GM23338 (cell line): ENCODE data around the gene PERCC1. TPM values are rescaled to one million over a fixed set of nuclear protein-coding genes. Genes with fewer than 3 reads are reported as not detected.

Experiments
- ATAC-seq: fragments of 200-7000 bp; cut with Tn5 transposase; 3 replicates; pipeline ENCODE4 v1.9.1; 2020
- DNase-seq: peaks from one replicate; pipeline ENCODE4 v3.0.0-alpha.2; 2015; ENCODE audit warnings: low spot score
- H2AFZ ChIP-seq: fragments of 200-600 bp; sonication (generic); 2 replicates; pipeline ENCODE4 v1.8.0; 2016; ENCODE audit warnings: antibody characterized with exemption, mild to moderate bottlenecking, moderate library complexity
- H3F3A ChIP-seq: fragments of 200-600 bp; sonication (generic); replicated peaks from 2 replicates; pipeline ENCODE4 v1.8.0; 2017; ENCODE audit warnings: antibody characterized with exemption, mixed run types, low read depth
- H3K27ac ChIP-seq: fragments of 200-600 bp; sonication (generic); 2 replicates; pipeline ENCODE4 v1.6.1; 2016; ENCODE audit warnings: low read depth
- H3K27me3 ChIP-seq: fragments of 200-600 bp; sonication (generic); 2 replicates; pipeline ENCODE4 v1.8.0; 2016; ENCODE audit warnings: mild to moderate bottlenecking, mixed run types, moderate library complexity; ENCODE audit not compliant: insufficient read depth
- H3K36me3 ChIP-seq: fragments of 200-600 bp; sonication (generic); 2 replicates; pipeline ENCODE4 v1.8.0; 2016; ENCODE audit warnings: mild to moderate bottlenecking; ENCODE audit not compliant: insufficient read depth
- H3K4me1 ChIP-seq: fragments of 200-600 bp; sonication (generic); 2 replicates; pipeline ENCODE4 v1.8.0; 2016; ENCODE audit warnings: mild to moderate bottlenecking, moderate library complexity; ENCODE audit not compliant: insufficient read depth
- H3K4me2 ChIP-seq: fragments of 200-600 bp; sonication (generic); 2 replicates; pipeline ENCODE4 v1.7.1; 2017; ENCODE audit warnings: mixed run types
- H3K4me3 ChIP-seq: fragments of 200-600 bp; sonication (generic); 2 replicates; pipeline ENCODE4 v1.6.1; 2016; ENCODE audit warnings: mixed run types
- H3K79me2 ChIP-seq: fragments of 200-600 bp; sonication (generic); replicated peaks from 2 replicates; pipeline ENCODE4 v1.8.0; 2017; ENCODE audit warnings: mild to moderate bottlenecking; ENCODE audit not compliant: insufficient read depth
- H3K9me2 ChIP-seq: fragments of 200-600 bp; sonication (generic); 2 replicates; pipeline ENCODE4 v1.8.0; 2017; ENCODE audit not compliant: insufficient read depth
- H4K20me1 ChIP-seq: fragments of 200-600 bp; sonication (generic); replicated peaks from 2 replicates; pipeline ENCODE4 v1.8.0; 2017; ENCODE audit warnings: mild to moderate bottlenecking; ENCODE audit not compliant: insufficient read depth
- H3K27ac Mint-ChIP-seq: 2 replicates; pipeline ENCODE4 v1.8.0; 2020; ENCODE audit warnings: inconsistent platforms, mild to moderate bottlenecking, moderate library complexity, mixed read lengths
- H3K27me3 Mint-ChIP-seq: 3 replicates; pipeline ENCODE4 v1.8.0; 2022; ENCODE audit warnings: low read depth, mild to moderate bottlenecking, moderate library complexity, mixed read lengths, inconsistent platforms; ENCODE audit not compliant: insufficient read depth, poor library complexity
- H3K36me3 Mint-ChIP-seq: 3 replicates; pipeline ENCODE4 v1.8.0; 2021; ENCODE audit warnings: low read depth, mild to moderate bottlenecking, inconsistent platforms, moderate library complexity, mixed read lengths
- H3K4me1 Mint-ChIP-seq: 3 replicates; pipeline ENCODE4 v1.8.0; 2020; ENCODE audit warnings: mild to moderate bottlenecking, inconsistent platforms, mixed read lengths
- H3K4me3 Mint-ChIP-seq: 3 replicates; pipeline ENCODE4 v1.8.0; 2021; ENCODE audit warnings: moderate library complexity, mild to moderate bottlenecking, inconsistent platforms, mixed read lengths
- H3K9me3 Mint-ChIP-seq: 3 replicates; pipeline ENCODE4 v1.8.0; 2020; ENCODE audit warnings: moderate library complexity, mild to moderate bottlenecking, inconsistent platforms, mixed read lengths
- CTCF ChIP-seq, 2 experiments: fragments of 200-600 bp in 1 of 2; sonication (generic) in 1 of 2; conservative IDR thresholded peaks; 2 replicates each; pipeline versions ENCODE4 v1.5.1 to v1.6.1; 2016 to 2017; ENCODE audit warnings: antibody characterized with exemption in 2 of 2, low read depth in 2 of 2, mild to moderate bottlenecking in 2 of 2, moderate library complexity in 1 of 2
- JUNB ChIP-seq: IDR thresholded peaks from one replicate; pipeline ENCODE4 v1.6.1; 2016; ENCODE audit warnings: antibody characterized with exemption; ENCODE audit not compliant: unreplicated experiment
- NANOG ChIP-seq: IDR thresholded peaks from 2 replicates; pipeline ENCODE4 v1.6.1; 2016; ENCODE audit warnings: antibody characterized with exemption, borderline replicate concordance
- REST ChIP-seq: IDR thresholded peaks from one replicate; pipeline ENCODE4 v1.6.1; 2018; ENCODE audit warnings: antibody characterized with exemption; ENCODE audit not compliant: unreplicated experiment
- STAT1 ChIP-seq: IDR thresholded peaks from one replicate; pipeline ENCODE4 v1.6.1; 2016; ENCODE audit warnings: antibody characterized with exemption; ENCODE audit not compliant: unreplicated experiment
- ZNF331 ChIP-seq: fragments of 250-450 bp; sonication (Bioruptor Pico); IDR thresholded peaks from 2 replicates; pipeline ENCODE4 v1.5.0; 2020; ENCODE audit warnings: low read depth, mild to moderate bottlenecking, moderate library complexity
- polyA plus RNA-seq: library from polyadenylated mRNA; unstranded; fragments of >200 nt; fragmentation: Nextera tagmentation; extraction: Ambion mirVana; gene quantifications from 2 replicates; pipeline ENCODE4 v1.2.1, GENCODE V29; 2016
- total RNA-seq: library from RNA; depleted of rRNA; stranded (reverse); fragments of >200 nt; shearing (Covaris generic); gene quantifications from 2 replicates; pipeline ENCODE4 v1.2.3, GENCODE V29; 2014
- TF ChIP-seq, protein P1 (sequence below): fragments of 250-450 bp; sonication (Bioruptor Pico); IDR thresholded peaks from 2 replicates; pipeline ENCODE4 v1.5.0; 2020; ENCODE audit warnings: mild to moderate bottlenecking, moderate library complexity
- TF ChIP-seq, protein P2 (sequence below): IDR thresholded peaks from 2 replicates; pipeline ENCODE4 v1.6.1; 2016; ENCODE audit warnings: antibody characterized with exemption

Gene PERCC1
- total and polyA plus RNA-seq, 2 experiments from 2014 or later = not detected

DNA sequence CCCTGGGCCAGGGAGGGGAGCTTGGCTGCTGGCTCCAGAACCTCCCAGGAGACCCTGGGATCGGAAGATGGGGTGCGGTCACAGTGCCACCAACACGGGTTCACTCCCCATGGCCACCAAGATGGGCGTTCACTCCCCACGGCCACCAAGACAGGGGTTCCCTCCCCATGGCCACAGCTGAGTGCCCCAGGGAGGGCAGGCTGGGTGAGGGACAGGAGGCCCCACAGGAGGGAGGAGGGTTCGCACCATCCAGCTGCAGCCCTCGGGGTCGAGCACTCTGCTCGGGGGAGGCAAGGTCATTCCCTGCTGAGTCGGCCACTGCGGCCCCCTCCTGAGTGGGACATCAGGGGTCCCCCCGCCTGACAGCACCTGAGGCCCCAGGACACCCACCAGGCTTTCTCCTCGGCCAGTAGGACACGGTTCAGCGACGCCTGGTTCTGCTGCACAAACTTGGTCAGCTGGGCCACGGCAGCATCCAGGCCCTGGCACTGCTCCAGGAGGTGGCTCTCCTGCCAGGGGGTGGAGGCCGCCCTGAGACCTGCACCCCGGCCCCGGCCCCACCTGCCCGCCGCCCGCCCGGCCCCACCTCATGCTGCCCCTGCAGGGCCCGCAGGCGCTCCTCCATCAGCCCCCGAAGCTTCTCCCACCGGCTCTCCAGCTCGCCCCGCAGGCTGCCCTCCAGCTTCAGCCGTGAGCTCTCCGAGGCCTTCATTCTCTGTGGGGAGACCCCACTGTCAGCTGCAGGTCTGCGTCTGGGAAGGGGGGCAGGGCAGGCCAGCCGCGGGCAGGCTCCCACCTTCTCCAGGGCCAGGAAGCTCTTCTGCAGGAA, 7.6 kb downstream of the PERCC1 start (continued):
- TF ChIP-seq REST (no peak), NANOG (no peak), JUNB (no peak), CTCF (conservative IDR thresholded peaks at IDR 0.05; ENCODE audit: low read depth in 2 of 2) (no peak)

DNA sequence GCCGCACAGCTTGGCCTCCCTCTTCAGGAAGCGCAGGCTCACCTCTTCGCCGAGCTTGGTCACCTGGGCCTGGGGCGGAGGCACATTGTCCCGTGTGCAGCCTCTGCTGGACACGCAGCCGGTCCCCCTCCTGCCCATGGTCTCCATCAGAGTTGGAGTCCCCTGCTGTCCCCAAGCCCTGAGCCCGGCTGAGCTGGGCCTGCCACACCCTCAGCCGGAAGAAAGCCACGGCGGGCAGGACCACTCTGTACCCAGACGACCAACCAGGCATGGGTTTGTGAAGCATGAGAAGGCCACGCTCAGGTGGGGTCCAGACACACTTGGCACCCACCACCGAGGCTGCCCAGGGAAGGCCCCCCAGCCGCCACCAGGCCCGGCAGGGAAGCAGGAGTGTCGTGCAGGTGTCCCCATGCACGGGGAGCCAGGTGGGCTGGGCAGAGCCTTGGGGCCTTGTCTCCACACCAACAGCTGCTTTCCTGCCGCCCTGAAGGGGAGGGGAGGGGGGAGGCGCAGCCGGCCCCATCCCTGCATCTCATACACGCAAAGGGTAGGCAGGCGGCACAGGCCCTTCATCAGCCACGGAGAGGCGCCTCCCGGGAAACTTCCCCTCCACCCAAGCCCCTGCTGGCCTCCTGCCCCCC, 8.3 kb downstream of the PERCC1 start:
- Histone ChIP-seq H3K4me3 (no peak overlapping the region), H2AFZ (no peak overlapping the region), H3K4me2 (no peak overlapping the region), H3K27me3 (no peaks in the 10 kb centered on the region), H4K20me1 (no peaks in the 10 kb centered on the region), H3K9me2 (no peaks in the 10 kb centered on the region), H3K36me3 (no peaks in the 10 kb centered on the region), H3F3A (no peaks in the 10 kb centered on the region), H3K4me1 (no peaks in the 10 kb centered on the region), H3K27ac (no peak overlapping the region), H3K79me2 (no peaks in the 10 kb centered on the region)
- Mint-ChIP-seq H3K9me3 (no peaks in the 10 kb centered on the region), H3K27me3 (peaks cover 5% of the 10 kb centered on the region), H3K36me3 (no peaks in the 10 kb centered on the region), H3K4me3 (no peak overlapping the region), H3K27ac (no peak overlapping the region), H3K4me1 (no peaks in the 10 kb centered on the region)
- DNase-seq = no peak
- no peak for ATAC-seq
- TF ChIP-seq STAT1 (no peak), ZNF331 (CRISPR knock-in tag) (no peak)
- TF ChIP-seq, protein P1, sequence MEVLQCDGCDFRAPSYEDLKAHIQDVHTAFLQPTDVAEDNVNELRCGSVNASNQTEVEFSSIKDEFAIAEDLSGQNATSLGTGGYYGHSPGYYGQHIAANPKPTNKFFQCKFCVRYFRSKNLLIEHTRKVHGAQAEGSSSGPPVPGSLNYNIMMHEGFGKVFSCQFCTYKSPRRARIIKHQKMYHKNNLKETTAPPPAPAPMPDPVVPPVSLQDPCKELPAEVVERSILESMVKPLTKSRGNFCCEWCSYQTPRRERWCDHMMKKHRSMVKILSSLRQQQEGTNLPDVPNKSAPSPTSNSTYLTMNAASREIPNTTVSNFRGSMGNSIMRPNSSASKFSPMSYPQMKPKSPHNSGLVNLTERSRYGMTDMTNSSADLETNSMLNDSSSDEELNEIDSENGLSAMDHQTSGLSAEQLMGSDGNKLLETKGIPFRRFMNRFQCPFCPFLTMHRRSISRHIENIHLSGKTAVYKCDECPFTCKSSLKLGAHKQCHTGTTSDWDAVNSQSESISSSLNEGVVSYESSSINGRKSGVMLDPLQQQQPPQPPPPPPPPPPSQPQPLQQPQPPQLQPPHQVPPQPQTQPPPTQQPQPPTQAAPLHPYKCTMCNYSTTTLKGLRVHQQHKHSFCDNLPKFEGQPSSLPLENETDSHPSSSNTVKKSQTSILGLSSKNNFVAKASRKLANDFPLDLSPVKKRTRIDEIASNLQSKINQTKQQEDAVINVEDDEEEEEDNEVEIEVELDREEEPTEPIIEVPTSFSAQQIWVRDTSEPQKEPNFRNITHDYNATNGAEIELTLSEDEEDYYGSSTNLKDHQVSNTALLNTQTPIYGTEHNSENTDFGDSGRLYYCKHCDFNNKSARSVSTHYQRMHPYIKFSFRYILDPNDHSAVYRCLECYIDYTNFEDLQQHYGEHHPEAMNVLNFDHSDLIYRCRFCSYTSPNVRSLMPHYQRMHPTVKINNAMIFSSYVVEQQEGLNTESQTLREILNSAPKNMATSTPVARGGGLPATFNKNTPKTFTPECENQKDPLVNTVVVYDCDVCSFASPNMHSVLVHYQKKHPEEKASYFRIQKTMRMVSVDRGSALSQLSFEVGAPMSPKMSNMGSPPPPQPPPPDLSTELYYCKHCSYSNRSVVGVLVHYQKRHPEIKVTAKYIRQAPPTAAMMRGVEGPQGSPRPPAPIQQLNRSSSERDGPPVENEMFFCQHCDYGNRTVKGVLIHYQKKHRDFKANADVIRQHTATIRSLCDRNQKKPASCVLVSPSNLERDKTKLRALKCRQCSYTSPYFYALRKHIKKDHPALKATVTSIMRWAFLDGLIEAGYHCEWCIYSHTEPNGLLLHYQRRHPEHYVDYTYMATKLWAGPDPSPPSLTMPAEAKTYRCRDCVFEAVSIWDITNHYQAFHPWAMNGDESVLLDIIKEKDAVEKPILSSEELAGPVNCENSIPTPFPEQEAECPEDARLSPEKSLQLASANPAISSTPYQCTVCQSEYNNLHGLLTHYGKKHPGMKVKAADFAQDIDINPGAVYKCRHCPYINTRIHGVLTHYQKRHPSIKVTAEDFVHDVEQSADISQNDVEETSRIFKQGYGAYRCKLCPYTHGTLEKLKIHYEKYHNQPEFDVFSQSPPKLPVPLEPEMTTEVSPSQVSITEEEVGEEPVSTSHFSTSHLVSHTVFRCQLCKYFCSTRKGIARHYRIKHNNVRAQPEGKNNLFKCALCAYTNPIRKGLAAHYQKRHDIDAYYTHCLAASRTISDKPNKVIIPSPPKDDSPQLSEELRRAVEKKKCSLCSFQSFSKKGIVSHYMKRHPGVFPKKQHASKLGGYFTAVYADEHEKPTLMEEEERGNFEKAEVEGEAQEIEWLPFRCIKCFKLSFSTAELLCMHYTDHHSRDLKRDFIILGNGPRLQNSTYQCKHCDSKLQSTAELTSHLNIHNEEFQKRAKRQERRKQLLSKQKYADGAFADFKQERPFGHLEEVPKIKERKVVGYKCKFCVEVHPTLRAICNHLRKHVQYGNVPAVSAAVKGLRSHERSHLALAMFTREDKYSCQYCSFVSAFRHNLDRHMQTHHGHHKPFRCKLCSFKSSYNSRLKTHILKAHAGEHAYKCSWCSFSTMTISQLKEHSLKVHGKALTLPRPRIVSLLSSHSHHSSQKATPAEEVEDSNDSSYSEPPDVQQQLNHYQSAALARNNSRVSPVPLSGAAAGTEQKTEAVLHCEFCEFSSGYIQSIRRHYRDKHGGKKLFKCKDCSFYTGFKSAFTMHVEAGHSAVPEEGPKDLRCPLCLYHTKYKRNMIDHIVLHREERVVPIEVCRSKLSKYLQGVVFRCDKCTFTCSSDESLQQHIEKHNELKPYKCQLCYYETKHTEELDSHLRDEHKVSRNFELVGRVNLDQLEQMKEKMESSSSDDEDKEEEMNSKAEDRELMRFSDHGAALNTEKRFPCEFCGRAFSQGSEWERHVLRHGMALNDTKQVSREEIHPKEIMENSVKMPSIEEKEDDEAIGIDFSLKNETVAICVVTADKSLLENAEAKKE (CRISPR knock-in tag) = no peak
- TF ChIP-seq, protein P2, sequence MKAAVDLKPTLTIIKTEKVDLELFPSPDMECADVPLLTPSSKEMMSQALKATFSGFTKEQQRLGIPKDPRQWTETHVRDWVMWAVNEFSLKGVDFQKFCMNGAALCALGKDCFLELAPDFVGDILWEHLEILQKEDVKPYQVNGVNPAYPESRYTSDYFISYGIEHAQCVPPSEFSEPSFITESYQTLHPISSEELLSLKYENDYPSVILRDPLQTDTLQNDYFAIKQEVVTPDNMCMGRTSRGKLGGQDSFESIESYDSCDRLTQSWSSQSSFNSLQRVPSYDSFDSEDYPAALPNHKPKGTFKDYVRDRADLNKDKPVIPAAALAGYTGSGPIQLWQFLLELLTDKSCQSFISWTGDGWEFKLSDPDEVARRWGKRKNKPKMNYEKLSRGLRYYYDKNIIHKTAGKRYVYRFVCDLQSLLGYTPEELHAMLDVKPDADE = no peak
